Ovary (tissue), 9 donors: ENCODE results near the gene CELF2. TPM values are rescaled to one million over a fixed set of nuclear protein-coding genes. Genes with fewer than 3 reads are reported as not detected.

Experiments used
- DNase-seq, 5 donors: peaks; one replicate each; pipeline ENCODE4 v3.0.0-alpha.2; 2019 to 2020
- H3K27ac ChIP-seq, 2 donors: fragments of 200-600 bp; one replicate each; pipeline versions ENCODE4 v1.5.1 to v1.8.0; 2019 to 2022
- H3K27me3 ChIP-seq: fragments of 200-600 bp; one replicate; pipeline ENCODE4 v1.8.0; 2022
- H3K36me3 ChIP-seq: fragments of 200-600 bp; sonication (generic); one replicate; pipeline ENCODE4 v1.5.1; 2019
- H3K4me1 ChIP-seq: one replicate; pipeline ENCODE4 v1.8.1; 2013; ENCODE audit warnings: mild to moderate bottlenecking, moderate library complexity; ENCODE audit not compliant: insufficient read depth
- H3K4me3 ChIP-seq: fragments of 200-600 bp; sonication (generic); one replicate; pipeline ENCODE4 v1.5.1; 2017
- H3K9me3 ChIP-seq, 2 donors: fragments of 200-600 bp in 1 of 2; sonication (generic) in 1 of 2; one replicate each; pipeline versions ENCODE4 v1.5.1 to v1.8.1; 2013 to 2019; ENCODE audit warnings: mild to moderate bottlenecking in 1 of 2, moderate library complexity in 1 of 2
- CTCF ChIP-seq, 3 donors: fragments of 450-650 bp in 2 of 3; fragments of 200-600 bp in 1 of 3; IDR thresholded peaks; one replicate each; pipeline versions ENCODE4 v1.5.1 to v1.8.0; 2016 to 2022; ENCODE audit warnings: antibody characterized with exemption in 3 of 3, mild to moderate bottlenecking in 1 of 3
- EP300 ChIP-seq: sonication (generic); formaldehyde crosslinking; IDR thresholded peaks from one replicate; pipeline ENCODE4 v1.6.1; 2017; ENCODE audit warnings: antibody characterized with exemption
- POLR2A ChIP-seq: fragments of 450-650 bp; IDR thresholded peaks from one replicate; pipeline ENCODE4 v1.6.1; 2017; ENCODE audit warnings: antibody characterized with exemption, mild to moderate bottlenecking, moderate library complexity
- WGBS, 3 donors: extraction: QIAGEN DNeasy Blood & Tissue Kit in 1 of 3; methylation state at CpG; one replicate each; pipeline versions ENCODE4 v1.1.5 to v1.1.7; 2013 to 2017; 5-methylcytosine and 5-hydroxymethylcytosine counted together
- intact Hi-C, 4 donors: fragments of 100-400 bp; cut with DNase I; formaldehyde crosslinking; loops; one replicate each; pipeline versions ENCODE4 v1.11.0 to v1.15.1; 2022 to 2023
- polyA plus RNA-seq, 2 donors: library from polyadenylated mRNA; stranded (reverse); fragments of 200-250 nt in 1 of 2; fragments of 350-450 nt in 1 of 2; fragmentation: Illumina TruSeq in 1 of 2; extraction: RNeasy Lipid Tissue Mini Kit (QIAGEN cat#74804) in 1 of 2; gene quantifications; one replicate each; pipeline ENCODE4 v1.2.3, GENCODE V29; 2013 to 2014
- total RNA-seq, 7 donors: library from RNA; depleted of rRNA in 2 of 7; stranded (reverse); fragments of >200 nt in 2 of 7; fragmentation: NEBNext Ultra II Directional in 3 of 7; extraction: Animal tissue kit (Norgen Biotek cat#: 25700) in 3 of 7; gene quantifications; one replicate each; pipeline versions ENCODE4 v1.1.0 to v1.2.4, GENCODE V29; 2016 to 2023
- donor health status: DM: no; HTN: no; CAD: no; lungs with moderate emphysema.
- donor health status: DM: no; HTN: no; CAD: no.
- donor health status: Bipolar disorder and iron deficiency.
- donor health status: DM: yes; HTN: yes; CAD: no.
- donor health status: DM: no; HTN: no; CAD: no.
- donor health status: DM: yes; HTN: yes; CAD: no.

Gene CELF2
- total and polyA plus RNA-seq, 9 donors, result 38.8 to 107 (median 69.0) TPM

DNA sequence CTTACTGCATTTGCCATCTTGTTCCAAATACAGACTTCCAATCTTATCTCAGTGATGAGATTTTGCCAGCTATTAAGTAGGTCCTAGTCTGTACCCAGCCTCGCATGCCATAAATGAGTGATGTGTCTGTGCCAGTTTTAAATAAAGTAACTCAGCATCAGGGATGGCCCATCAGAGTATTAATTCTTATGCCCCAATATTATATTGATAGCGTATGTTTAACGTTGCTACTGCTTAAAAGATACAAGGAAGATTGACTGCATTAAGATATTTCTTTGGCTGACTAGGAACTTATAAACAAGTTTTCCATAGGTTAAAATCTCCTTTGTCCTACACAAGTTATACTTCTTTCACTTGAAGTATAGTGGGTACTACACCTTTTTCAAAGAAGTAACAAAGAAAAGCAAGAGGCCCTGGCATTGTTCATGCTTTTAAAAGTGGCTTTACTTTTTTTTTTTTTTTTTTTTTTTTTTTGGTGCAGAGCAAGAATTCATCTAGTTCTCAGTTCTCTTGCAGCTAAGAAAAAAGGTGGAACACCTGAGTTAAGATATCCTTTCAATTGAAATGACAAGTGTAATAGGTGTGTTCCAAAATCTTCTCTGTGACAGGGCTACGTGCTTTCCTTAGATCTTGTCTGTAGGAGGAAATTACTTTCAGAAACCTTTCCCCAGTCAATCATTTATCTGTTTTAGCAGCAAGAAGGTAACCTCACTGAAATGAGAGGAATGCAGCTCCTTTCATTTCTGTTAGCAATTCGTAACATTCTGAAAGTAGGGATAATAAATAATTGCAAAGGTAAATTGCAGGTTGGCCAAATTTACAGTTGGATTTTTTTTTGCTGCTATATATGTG lies 245.0 kb downstream of the CELF2 start:
- intact Hi-C loops, result loop anchor here in 1 of 4 donors (10.0 kb wide), 1 partner anchor 218 kb away; no protein-coding TSS in a partner anchor
- Histone ChIP-seq H3K4me3 (no peak overlapping the region), H3K9me3 (no peaks in the 10 kb centered on the region), H3K4me1 (peaks cover 4% of the 10 kb centered on the region), H3K27ac (no peak overlapping the region), H3K36me3 (no peaks in the 10 kb centered on the region), H3K27me3 (no peaks in the 10 kb centered on the region)
- TF ChIP-seq POLR2A (no peak), CTCF (IDR thresholded peaks at IDR 0.05) (no peak), EP300 (no peak)
- DNase-seq, result no peak
- 90 to 95% (median 93%) methylated on average over 5 of the region's 5 CpGs for WGBS, 3 donors

DNA sequence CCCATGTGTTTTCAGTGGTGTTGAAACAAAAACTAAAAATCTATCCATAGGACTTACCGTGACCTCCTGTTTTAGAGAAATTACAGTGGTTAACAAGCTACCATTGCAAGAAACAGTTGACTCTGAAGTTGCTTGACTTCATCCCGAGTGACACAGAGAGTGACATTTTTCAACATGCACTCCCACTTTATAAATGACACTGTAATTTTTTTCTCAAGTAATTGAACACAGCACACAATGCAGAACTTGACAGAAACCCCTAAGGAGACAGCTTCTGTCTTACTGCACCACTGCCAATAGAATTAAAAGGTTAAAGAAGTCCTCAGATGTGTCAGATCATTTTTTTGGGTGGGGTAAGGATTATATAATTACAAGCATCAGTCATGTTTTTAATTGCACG lies 246.1 kb downstream of the CELF2 start:
- Histone ChIP-seq H3K36me3 (no peaks in the 10 kb centered on the region), H3K9me3 (no peaks in the 10 kb centered on the region), H3K4me1 (peaks cover 4% of the 10 kb centered on the region), H3K27ac (no peak overlapping the region), H3K27me3 (no peaks in the 10 kb centered on the region), H3K4me3 (no peak overlapping the region)
- intact Hi-C loops, result loop anchor here in 1 of 4 donors (10.0 kb wide), 1 partner anchor 219 kb away; no protein-coding TSS in a partner anchor
- WGBS, 3 donors, result 69 to 75% (median 73%) methylated on average over 3 of the region's 3 CpGs
- DNase-seq, result no peak
- TF ChIP-seq EP300, result no peak

- Histone ChIP-seq H3K36me3 (no peaks in the 10 kb centered on the region), H3K9me3 (no peaks in the 10 kb centered on the region), H3K27me3 (no peaks in the 10 kb centered on the region), H3K4me1 (peaks cover 5% of the 10 kb centered on the region), H3K4me3 (no peak overlapping the region), H3K27ac (no peak overlapping the region)
- no peak for DNase-seq
- intact Hi-C loops, result loop anchor here in 1 of 4 donors (10.0 kb wide), 1 partner anchor 220 kb away; no protein-coding TSS in a partner anchor
- 88 to 92% (median 89%) methylated on average over 6 of the region's 6 CpGs for WGBS, 3 donors
- TF ChIP-seq EP300, result no peak
- no peak for TF ChIP-seq CTCF (IDR thresholded peaks at IDR 0.05)
- TF ChIP-seq POLR2A, result no peak
These were observed 246.8 kb downstream of the CELF2 start for GRCh38 chr10:11264296-11265048.

- DNase-seq, result no peak
- TF ChIP-seq POLR2A, result no peak
- TF ChIP-seq CTCF (IDR thresholded peaks at IDR 0.05), result no peak
- no peak for TF ChIP-seq EP300
- Histone ChIP-seq H3K27ac (no peak overlapping the region), H3K36me3 (no peaks in the 10 kb centered on the region), H3K4me1 (peaks cover 9% of the 10 kb centered on the region), H3K27me3 (no peaks in the 10 kb centered on the region), H3K4me3 (no peak overlapping the region), H3K9me3 (no peaks in the 10 kb centered on the region)
- WGBS, 3 donors, result 71 to 82% (median 75%) methylated on average over 3 of the region's 3 CpGs
- intact Hi-C loops, result loop anchor here in 1 of 4 donors (10.0 kb wide), 1 partner anchor 221 kb away; no protein-coding TSS in a partner anchor
These were observed 247.8 kb downstream of the CELF2 start for GRCh38 chr10:11265484-11265883.
